Brain microvascular endothelial cell (primary cell): ENCODE measurements around the gene CHD3.

ENCODE experiments used
- DNase-seq: peaks from one replicate; pipeline ENCODE4 v3.0.0-alpha.2; 2020
- H3K27ac ChIP-seq: fragments of 250-450 bp; sonication (Bioruptor Pico); 2 replicates; pipeline ENCODE4 v1.5.1; 2020; ENCODE audit warnings: mild to moderate bottlenecking, moderate library complexity
- H3K27me3 ChIP-seq: fragments of 250-450 bp; sonication (Bioruptor Pico); replicated peaks from 2 replicates; pipeline ENCODE4 v1.5.1; 2020; ENCODE audit warnings: mild to moderate bottlenecking
- H3K36me3 ChIP-seq: fragments of 250-450 bp; sonication (Bioruptor Pico); replicated peaks from 2 replicates; pipeline ENCODE4 v1.5.1; 2020; ENCODE audit warnings: mild to moderate bottlenecking
- H3K4me3 ChIP-seq: 2 replicates; pipeline ENCODE4 v1.5.1; 2011; ENCODE audit warnings: low read depth, mild to moderate bottlenecking, control low read depth, low read length, moderate library complexity
- CTCF ChIP-seq: IDR thresholded peaks from 2 replicates; pipeline ENCODE4 v1.5.1; 2011; ENCODE audit warnings: low read depth, mild to moderate bottlenecking, moderate library complexity, low read length, control low read depth, inconsistent platforms; ENCODE audit errors: missing control alignments
- in situ Hi-C: cut with HindIII; loops from 2 replicates; pipeline ENCODE4 v1.10.0; 2017; ENCODE audit warnings: low sequenced_read_pairs, low pct_ligation_motif_present

CHD3 gene

GRCh38 chr17:7844292-7845154 lies 44.1 kb upstream of the CHD3 start:
- no peaks in the 10 kb centered on the region for H3K27me3 ChIP-seq
- no peak for TF ChIP-seq CTCF
- H3K4me3 ChIP-seq = peak overlapping the region; percentile 78
- peak; percentile 93 for DNase-seq
- in situ Hi-C loops = no loop called here
- peaks cover 17% of the 10 kb centered on the region for H3K36me3 ChIP-seq
- peak overlapping the region; percentile 99 for H3K27ac ChIP-seq

GRCh38 chr17:7845359-7846062 lies 43.1 kb upstream of the CHD3 start:
- Histone ChIP-seq H3K27me3 (no peaks in the 10 kb centered on the region), H3K36me3 (peaks cover 27% of the 10 kb centered on the region), H3K27ac (peak overlapping the region; percentile 99), H3K4me3 (peak overlapping the region; percentile 78)
- DNase-seq = no peak
- in situ Hi-C loops = no loop called here
- no peak for TF ChIP-seq CTCF

- Histone ChIP-seq H3K27me3 (no peaks in the 10 kb centered on the region), H3K36me3 (peaks cover 31% of the 10 kb centered on the region), H3K4me3 (no peak overlapping the region), H3K27ac (no peak overlapping the region)
- in situ Hi-C loops = no loop called here
- DNase-seq = no peak
- no peak for TF ChIP-seq CTCF
Observed at GRCh38 chr17:7846063-7846735, 42.4 kb upstream of the CHD3 start.

- DNase-seq = no peak
- TF ChIP-seq CTCF = no peak
- Histone ChIP-seq H3K27me3 (no peaks in the 10 kb centered on the region), H3K4me3 (no peak overlapping the region), H3K27ac (no peak overlapping the region), H3K36me3 (peaks cover 36% of the 10 kb centered on the region)
- in situ Hi-C loops = no loop called here
Observed at GRCh38 chr17:7846765-7847661, 41.6 kb upstream of the CHD3 start.

- no peak for TF ChIP-seq CTCF
- H3K4me3 ChIP-seq = no peak overlapping the region
- no peak overlapping the region for H3K27ac ChIP-seq
- in situ Hi-C loops = no loop called here
- peaks cover 48% of the 10 kb centered on the region for H3K36me3 ChIP-seq
- no peak for DNase-seq
- H3K27me3 ChIP-seq = no peaks in the 10 kb centered on the region
Observed at GRCh38 chr17:7848131-7848579, 40.4 kb upstream of the CHD3 start.
